Fibroblast of pulmonary artery (primary cell): Measurements from ENCODE around the gene OMD.
A peak's percentile ranks its signal among the peaks of the same experiment; 100 is the strongest.
"Not testable (repeated sequence)": the region's sequence is repeated elsewhere in the genome, so short reads cannot be mapped to it uniquely, and the experiment has no call there.

Experiments
- DNase-seq: peaks from one replicate; pipeline ENCODE4 v3.0.0-alpha.2; 2010; ENCODE audit warnings: low read depth
- H3K4me3 ChIP-seq: replicated peaks from 2 replicates; pipeline ENCODE4 v1.5.1; 2011; ENCODE audit warnings: low read depth, mild to moderate bottlenecking, control low read depth, low read length, moderate library complexity
- TF ChIP-seq, protein P1 (sequence below): IDR thresholded peaks from 2 replicates; pipeline ENCODE4 v1.5.1; 2011; ENCODE audit warnings: mild to moderate bottlenecking, control low read depth, low read length, inconsistent platforms; ENCODE audit errors: missing control alignments

OMD gene

DNA sequence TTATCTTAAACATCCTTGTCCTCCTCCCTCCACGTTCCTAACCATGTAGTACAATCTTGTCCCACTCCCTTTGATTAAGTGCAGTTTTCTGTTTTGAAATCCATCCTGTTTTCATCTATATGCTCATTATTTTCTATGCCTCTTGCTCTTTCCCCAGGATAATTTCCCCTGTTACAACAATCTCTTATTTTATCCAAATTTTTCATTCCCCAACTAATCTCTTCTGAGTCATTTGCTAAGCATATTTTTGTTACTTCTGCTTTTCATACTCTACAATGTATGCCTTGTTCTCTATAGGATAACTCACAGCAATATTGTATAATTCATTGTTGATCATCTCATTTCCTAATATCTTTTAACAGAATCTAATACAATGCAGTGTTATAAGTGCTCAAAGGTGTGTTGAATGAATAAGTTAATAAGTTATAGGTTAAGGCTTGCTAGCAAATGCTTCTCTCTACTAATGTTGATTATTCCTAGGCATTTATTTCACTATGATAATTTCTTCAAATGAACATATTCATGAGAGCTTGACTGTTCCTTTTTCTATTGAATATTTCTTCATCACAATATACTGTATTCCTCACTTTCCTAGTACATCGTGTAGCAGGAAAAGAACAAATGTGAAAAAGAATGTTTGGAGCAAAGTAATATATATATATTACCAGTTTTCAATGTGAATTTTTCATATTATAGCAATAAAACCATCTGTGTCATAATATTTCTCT, 1.5 kb downstream of the OMD start:
- DNase-seq: no peak
- H3K4me3 ChIP-seq: no peak overlapping the region
- TF ChIP-seq, protein P1, sequence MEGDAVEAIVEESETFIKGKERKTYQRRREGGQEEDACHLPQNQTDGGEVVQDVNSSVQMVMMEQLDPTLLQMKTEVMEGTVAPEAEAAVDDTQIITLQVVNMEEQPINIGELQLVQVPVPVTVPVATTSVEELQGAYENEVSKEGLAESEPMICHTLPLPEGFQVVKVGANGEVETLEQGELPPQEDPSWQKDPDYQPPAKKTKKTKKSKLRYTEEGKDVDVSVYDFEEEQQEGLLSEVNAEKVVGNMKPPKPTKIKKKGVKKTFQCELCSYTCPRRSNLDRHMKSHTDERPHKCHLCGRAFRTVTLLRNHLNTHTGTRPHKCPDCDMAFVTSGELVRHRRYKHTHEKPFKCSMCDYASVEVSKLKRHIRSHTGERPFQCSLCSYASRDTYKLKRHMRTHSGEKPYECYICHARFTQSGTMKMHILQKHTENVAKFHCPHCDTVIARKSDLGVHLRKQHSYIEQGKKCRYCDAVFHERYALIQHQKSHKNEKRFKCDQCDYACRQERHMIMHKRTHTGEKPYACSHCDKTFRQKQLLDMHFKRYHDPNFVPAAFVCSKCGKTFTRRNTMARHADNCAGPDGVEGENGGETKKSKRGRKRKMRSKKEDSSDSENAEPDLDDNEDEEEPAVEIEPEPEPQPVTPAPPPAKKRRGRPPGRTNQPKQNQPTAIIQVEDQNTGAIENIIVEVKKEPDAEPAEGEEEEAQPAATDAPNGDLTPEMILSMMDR: no peak

- TF ChIP-seq, protein P1: no peak
- no peak for DNase-seq
- H3K4me3 ChIP-seq: no peak overlapping the region
Observed at GRCh38 chr9:92414566-92414965, 9.7 kb downstream of the OMD start.

DNA sequence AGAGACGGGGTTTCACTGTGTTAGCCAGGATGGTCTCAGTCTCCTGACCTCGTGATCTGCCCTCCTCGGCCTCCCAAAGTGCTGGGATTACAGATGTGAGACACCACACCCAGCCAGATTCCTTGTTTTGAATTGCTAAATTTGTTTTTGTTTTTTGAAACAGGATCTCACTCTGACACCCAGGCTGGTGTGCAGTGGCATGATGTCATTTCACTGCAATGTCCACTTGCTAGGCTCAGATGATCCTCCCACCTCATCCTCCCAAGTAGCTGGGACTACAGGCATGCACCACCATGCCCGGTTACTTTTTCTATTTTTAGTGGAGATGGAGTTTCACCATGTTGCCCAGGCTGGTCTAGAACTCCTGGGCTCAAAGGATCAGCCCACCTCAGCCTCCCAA, 13.1 kb downstream of the OMD start:
- not testable (repeated sequence) for DNase-seq, H3K4me3 ChIP-seq

DNA sequence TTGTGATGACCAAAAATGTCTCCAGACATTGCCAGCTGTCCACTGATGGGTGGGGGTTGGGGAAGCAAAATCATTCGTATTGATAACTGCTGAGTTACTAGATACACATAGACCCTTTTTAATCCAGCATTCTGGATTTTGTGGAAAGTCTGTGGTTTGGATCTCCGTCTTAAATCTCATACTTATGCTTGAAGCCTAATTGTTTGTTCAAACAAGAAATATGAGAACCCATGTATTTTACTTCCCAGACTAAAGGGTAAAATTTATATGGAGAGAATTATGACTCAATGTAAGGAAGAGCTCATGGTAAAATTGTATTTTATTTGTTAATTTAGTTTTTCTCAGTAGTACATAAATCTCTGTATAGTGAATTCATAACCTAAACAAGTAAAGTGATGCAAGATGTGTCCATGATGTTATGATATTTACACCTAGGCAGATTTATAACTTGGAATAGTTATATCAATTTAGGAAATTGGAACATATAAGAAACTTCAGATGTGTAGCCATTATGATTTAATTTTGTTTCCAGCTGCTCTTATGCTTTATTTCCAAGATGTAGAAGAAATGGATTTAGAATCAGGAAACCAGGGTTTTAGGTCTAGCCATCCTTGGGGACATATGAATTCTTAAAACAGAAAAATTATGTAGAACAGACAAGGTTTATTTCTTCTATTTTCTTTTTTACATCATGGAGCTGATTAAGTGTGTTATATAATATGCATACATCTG, 15.4 kb downstream of the OMD start:
- H3K4me3 ChIP-seq: no peak overlapping the region
- no peak for DNase-seq
- TF ChIP-seq, protein P1: no peak

- TF ChIP-seq, protein P1: no peak
- no peak overlapping the region for H3K4me3 ChIP-seq
- no peak for DNase-seq
Observed at GRCh38 chr9:92407818-92408217, 16.5 kb downstream of the OMD start.

DNA sequence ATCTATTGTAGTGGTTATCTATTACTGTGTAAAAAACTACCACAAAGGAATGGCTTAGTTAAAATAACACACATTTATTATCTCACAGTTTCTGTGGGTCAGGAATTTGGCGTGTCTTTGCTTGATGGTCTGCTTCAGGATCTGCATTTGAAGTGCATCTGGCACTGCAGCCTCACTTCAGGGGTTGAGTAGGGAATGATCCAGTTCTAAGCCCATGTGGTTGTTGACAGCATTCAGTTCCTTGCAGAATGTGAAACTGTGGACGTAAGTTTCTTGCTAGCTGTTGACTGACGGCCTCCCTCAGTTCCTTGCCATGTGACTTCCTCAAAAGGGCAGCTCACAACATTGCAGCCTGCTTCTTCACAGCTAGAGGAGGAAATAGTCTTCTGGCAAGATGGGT, 17.8 kb downstream of the OMD start:
- DNase-seq: peak; percentile 39
- TF ChIP-seq, protein P1: no peak
- H3K4me3 ChIP-seq: no peak overlapping the region

- no peak for DNase-seq
- H3K4me3 ChIP-seq: no peak overlapping the region
- TF ChIP-seq, protein P1: no peak
Observed at GRCh38 chr9:92405818-92406217, 18.5 kb downstream of the OMD start.
